Measurements from ENCODE around the gene CD44.
A peak's percentile ranks its signal among the peaks of the same experiment; 100 is the strongest.
"Not testable (repeated sequence)": the region's sequence is repeated elsewhere in the genome, so short reads cannot be mapped to it uniquely, and the experiment has no call there.

CD44 gene

GRCh38 chr11:35138943-35139721 is at the start of gene CD44:
CD44 (plus strand) TSS chr11:35139171; CDS start chr11:35139304, 133 bp downstream.
- peak; percentile 90 for DNase-seq

GRCh38 chr11:35089666-35090065 is 49.3 kb upstream of the CD44 start:
- DNase-seq: no peak

DNA sequence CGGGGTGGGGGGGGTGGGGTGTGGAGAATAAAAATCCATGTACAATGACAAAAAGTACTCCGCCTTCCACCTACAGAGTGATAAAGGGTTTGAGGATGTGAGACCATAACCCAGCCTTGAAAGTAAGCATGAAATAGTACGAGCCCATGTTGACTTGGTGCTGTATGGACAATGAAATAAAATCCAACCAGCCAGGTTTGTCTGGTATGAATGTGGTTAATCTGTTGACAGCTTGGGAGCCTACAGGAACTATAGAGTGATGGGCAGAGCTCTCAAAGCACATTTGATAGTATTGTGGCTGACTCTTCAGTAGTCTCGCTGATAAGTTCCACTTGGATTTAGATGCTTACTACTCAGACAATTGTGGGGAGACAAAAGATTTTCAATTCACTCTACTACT is 48.8 kb upstream of the CD44 start:
- no peak for DNase-seq

DNA sequence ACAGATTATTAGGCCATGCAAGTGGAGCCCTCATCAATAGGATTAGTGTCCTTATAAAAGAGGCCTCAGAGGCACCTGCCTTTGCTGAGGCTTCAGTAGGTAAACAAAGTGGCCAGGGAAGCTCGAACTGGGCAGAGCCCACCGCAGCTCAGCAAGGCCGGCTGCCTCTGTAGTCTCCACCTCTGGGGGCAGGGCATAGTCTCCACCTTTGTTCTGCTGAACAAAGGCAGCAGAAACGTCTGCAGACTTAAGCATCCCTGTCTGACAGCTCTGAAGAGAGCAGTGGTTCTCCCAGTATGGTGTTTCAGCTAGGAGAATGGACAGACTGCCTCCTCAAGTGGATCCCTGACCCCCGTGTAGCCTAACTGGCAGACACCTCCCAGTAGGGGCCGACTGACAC is 48.0 kb upstream of the CD44 start:
- DNase-seq: peak; percentile 49

DNA sequence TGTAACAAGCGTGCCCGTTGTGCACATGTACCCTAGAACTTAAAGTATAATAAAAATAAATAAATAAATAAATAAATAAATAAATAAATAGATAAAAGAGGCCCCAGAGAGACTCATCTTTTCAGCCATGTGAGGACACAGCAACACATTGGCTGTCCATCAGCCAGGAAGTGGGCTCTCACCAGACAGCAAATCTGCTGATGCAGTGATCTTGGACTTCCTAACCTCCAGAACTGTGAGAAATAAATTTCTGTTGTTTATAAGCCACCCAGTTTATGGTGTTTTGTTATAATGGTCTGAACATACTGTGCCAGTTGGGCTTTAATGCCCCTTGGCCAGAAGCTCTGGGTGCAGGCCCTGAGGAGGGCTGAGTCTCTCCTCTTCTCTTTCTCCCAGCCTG is 42.2 kb upstream of the CD44 start:
- DNase-seq: peak; percentile 31

DNA sequence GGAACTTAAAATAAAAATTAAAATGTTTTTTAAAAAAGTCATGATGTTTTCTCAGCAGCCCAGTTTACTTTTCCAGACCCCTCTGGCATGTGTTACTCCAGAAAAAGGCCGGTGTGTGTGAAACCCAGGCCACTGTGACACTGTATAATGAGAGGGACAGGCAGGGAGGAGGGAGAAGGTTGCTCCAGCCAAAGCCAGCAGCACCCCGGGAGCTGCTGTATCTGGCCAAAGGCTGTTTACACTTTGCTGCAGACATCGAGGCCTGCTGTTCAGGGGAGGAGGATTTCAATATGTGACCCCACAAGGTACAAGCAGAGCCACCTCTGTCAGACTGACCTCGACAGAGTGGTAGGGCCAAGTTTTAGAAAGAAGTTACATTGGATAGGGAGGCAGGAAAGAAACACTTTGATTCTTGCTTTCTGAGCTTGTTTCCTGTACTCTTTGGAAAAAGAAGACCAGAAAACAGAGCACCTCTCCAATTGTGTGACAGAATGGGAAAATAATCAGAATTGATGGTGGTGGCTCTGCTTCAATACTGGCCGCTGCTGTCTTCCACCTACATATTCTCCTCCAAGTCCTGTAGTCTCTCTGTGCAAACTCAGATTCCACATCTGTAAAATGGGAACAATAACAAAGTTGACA is 41.0 kb upstream of the CD44 start:
- peak; percentile 85 for DNase-seq

DNA sequence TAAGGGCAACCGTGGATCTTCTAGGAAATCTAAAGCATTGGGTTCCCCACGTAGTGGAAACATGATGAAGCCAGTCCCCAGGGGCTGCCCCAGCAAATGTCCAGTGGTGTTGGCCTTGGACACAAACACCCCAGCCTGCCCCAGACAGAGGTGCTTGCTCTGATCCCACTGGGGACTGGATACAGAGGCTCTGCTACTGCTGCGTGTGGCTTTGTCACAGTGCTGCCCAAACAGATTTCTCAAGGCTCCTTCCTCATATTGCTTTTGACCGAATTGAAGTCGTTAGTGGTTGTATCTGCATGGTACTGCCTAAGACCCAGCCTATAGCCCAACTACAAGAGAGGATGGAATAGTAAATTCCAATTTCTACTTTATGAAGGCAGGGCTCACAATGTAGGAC is 40.1 kb upstream of the CD44 start:
- DNase-seq: peak; percentile 18

DNA sequence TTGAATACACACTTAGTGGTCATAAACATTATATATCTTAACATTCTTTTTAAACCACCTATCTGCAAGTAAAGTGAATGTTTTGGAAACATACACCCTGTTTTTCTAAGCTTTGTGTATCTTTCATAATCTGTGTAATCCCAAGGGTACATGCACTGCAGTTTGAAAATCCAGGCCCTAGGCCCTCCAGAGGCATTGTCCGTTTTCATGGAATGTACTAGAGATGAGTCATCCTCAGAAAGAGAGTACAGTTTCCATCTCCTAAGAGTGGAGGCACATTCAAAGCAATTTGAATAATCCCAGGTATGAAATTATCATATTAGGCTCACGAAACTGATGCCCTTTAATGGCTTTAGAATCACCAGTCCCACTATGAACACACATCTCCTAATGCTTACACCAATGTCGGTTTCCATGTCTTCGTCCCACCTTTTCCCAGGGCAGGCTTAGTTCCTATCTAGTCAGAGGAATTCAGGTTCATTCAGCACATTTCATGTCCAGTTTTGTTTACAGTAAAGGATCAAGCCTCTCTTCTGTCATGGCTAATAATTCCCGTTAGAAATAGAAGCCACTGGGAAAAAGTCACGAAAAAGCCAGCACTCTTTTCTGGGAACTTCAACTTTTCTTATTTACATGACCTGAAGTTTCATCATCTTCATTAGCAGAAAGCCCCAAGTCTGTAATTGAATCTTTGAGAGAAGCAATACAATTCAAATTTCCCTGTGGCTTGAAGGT is 39.5 kb upstream of the CD44 start:
- DNase-seq: no peak

- DNase-seq: peak; percentile 34
These were observed 39.0 kb upstream of the CD44 start for GRCh38 chr11:35100013-35100383.

DNA sequence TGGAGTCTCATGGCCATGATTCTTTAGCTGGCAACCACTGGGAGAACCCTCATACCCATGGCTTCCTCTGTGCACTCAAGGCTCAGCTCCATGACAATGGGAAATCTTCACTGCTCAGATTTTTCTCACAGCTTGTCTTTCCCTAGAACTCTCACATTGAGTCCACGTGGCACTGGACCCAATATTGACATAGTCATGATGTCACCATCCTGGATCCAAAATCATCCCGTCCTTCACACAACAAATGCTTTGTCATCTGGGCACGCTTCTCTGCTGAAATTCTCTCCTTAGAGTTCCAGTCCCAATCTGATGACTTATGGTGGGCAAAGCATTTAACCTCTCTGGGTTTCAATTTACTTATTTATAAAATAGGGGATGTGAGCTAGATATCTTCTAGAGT is 37.7 kb upstream of the CD44 start:
- no peak for DNase-seq

DNA sequence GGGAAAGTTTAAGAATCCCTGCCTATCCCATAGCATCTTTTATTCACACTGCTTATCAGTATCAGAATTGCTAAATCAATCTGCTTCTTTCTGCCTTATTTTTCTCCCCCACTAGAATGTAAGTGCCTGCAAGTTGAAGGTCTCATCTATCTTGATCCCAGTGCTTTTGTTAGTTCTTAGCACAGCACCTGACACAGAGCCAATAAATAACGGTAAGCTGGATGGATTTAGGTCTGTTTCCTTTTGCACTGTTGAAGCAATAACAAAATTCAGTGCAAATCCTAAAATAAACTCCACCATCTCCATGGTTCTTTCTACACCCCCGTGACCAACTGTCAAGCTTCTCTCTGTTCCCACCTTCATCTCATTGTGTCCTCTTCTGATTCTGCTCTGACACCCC is 36.7 kb upstream of the CD44 start:
- no peak for DNase-seq

DNA sequence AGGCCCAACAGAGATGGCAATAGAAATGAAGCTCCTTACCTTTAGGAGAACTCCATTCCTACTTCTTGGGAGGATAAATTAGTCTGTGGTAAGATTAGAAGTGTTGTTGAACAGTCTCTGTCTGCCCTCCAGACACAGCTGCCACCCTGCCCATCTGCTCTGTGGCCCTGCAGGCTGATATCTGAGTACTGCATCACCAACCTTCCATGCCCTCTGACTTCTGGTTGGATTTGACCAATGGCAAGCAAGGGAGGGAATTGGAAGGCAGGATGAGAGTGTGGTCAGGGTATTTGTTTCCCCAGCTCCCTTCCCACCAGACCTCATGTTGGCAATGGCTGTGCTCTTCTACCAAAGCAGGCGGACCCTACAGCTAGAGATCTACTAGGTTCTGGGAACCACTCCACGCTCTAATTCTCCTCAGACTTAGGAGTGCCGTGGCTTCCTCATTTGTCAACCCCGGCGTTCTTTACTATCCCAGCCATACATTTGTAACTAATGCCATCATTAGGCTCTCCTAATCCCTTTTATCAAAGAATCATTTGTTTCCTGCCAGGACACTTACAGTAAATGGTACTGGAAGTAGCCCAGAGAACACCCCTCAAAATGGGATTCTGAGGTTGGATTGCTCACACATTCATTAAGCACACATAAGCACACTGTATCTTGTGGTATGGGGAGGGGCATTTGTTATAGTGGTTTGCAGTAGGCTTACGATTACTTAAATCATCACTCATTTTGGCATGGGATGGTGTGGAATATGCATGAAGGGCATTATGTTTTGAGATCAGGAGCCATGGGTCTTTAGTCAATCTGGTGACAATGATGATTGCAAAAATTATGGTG is 35.4 kb upstream of the CD44 start:
- DNase-seq: no peak

- no peak for DNase-seq
These were observed 34.3 kb upstream of the CD44 start for GRCh38 chr11:35104655-35105054.

DNA sequence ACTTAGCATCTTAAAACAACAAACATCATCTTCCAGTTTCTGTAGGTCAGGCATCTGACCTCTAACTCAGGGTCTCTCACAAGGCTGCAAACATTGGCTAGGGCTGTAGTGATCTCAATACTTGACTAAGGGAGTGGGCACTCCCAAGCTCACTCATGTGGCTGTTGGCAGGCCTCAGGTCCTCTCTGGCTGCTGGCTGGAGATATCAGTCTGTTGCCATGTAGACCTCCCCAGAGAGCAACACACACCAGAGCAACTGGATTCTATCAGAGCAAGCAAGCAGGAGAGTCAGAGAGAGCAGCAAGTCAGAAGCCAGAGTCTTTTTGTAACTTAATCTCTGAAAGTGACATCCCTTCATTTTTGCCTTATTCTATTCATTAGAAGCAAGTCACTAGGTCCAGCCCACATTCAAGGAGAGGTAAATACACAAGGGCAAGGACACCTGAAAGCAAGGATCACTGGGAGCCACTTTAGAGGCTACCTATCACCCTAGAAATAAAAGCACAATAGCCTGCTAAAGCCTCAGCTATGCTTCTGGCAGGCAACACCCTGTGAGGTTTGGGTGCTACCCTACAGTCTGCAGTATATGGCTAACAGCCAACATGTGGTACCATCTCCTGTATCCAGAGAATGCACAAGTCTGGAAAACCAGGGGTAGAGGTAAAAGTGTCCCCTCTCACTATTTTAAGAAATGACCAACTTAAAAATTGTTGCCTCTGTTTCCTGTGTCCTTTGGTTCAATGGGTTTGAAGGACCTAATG is 33.5 kb upstream of the CD44 start:
- peak; percentile 22 for DNase-seq

GRCh38 chr11:35106595-35106994 is 32.4 kb upstream of the CD44 start:
- no peak for DNase-seq

GRCh38 chr11:35107861-35108260 is 31.1 kb upstream of the CD44 start:
- DNase-seq: no peak

GRCh38 chr11:35108336-35108735 is 30.6 kb upstream of the CD44 start:
- DNase-seq: not testable (repeated sequence)

DNA sequence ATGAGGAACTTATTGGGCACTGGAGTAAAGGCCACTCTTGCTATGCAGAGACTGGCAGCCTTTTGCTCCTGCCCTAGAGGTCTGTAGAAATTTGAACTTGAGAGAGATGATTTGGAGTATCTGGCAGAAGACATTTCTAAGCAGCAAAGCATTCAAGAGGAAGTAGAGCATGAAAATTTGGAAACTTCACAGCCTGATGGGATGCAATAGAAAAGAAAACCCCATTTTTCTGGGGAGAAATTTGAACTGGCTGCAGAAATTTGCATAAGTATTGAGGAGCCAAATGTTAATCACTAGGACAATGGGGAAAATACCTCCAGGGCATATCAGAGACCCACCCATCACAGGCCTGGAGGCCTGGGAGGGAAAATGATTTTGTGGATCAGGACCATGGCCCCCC is 29.9 kb upstream of the CD44 start:
- DNase-seq: no peak

- DNase-seq: no peak
These were observed 29.1 kb upstream of the CD44 start for GRCh38 chr11:35109827-35110226.

DNA sequence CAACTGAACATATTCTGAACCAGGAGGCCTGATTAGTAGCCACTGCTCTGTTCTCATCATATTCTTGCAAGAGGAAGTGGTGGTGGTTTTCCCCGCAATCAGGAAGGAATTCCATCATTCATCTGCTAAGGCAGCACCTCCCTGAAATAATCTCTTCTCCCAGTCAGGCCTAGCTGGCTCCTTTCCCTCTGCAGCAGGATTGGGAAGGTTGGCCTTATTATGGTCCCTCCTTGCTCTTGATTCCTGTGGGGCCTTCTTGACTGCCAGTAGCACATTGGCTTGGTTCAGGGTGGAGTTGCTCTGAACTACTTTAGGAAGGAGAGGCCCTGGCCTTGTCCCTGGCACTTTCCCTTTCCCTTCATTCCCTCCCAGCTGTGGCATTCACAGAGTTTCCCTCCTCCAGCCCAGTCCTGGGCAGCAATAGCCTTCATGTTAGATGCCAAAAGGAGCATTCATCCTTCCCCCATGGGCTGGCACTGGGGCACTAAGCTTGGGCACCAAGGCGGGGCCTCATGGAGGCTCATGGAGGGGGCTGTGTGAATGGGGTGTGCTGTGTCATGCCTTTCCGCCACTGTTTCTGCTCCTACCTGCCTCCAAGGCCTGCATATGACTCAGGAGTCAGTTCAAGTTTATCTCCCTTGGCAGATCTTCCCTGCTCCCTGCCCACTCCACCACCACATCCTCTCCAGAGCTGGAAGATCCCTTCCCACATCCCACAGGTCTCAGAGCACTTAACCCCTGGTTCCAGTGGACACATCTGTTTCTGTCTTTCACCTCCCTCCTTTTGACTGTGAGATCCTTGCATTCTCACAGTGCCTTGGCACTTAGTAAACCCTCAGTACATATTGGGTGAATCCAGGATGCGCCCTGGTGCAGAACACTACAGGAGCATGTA is 27.6 kb upstream of the CD44 start:
- DNase-seq: peak; percentile 22

All from NCI-H69 (cell line).